ENCODE data around the gene WIPF1. TPM values are rescaled to one million over a fixed set of nuclear protein-coding genes. Genes with fewer than 3 reads are reported as not detected.

WIPF1 gene
- total RNA-seq, 8 experiments from 2014 or later = 3.7 to 14.3 (median 8.0) TPM

GRCh38 chr2:174589334-174589733 lies 8.3 kb downstream of the WIPF1 start:
- in situ Hi-C loops (cut with MboI; ENCODE audit: low pct_unique_long_range_greater_than_20kb in 2 of 9, low sequenced_read_pairs in 9 of 9, unreplicated experiment in 9 of 9) = loop anchor here in 3 of 9 experiments (25.0 kb wide), 2 partner anchors 98 to 398 kb away; no protein-coding TSS in a partner anchor
- ATAC-seq (replicated peaks in 6 of 8) = no peak
- 33 to 100% (median 67%) methylated on average over 1 of the region's 2 CpGs; no CpG with 5 or more reads in 5 of the 10 experiments for WGBS, 10 experiments
- Histone ChIP-seq H3K4me3 (no peak overlapping the region), H3K4me1 (replicated peaks in 1 of 2) (peaks cover 13 to 18% of the 10 kb centered on the region in 2 donors), H3K27ac (no peak overlapping the region)

GRCh38 chr2:174588463-174588862 lies 9.1 kb downstream of the WIPF1 start:
- Histone ChIP-seq H3K27ac (no peak overlapping the region), H3K4me3 (no peak overlapping the region), H3K4me1 (replicated peaks in 1 of 2) (peaks cover 5 to 11% of the 10 kb centered on the region in 2 donors)
- in situ Hi-C loops (cut with MboI; ENCODE audit: low pct_unique_long_range_greater_than_20kb in 2 of 9, low sequenced_read_pairs in 9 of 9, unreplicated experiment in 9 of 9) = loop anchor here in 3 of 9 experiments (25.0 kb wide), 2 partner anchors 99 to 399 kb away; no protein-coding TSS in a partner anchor
- ATAC-seq (replicated peaks in 6 of 8) = peak in 1 of 8 experiments; percentile 36
- 0 to 100% (median 85%) methylated on average over 1 to 2 of the region's 2 CpGs; no CpG with 5 or more reads in 4 of the 10 experiments for WGBS, 10 experiments

- Histone ChIP-seq H3K27ac (no peak overlapping the region), H3K4me1 (replicated peaks in 1 of 2) (peaks cover 0 to 7% of the 10 kb centered on the region in 2 donors), H3K4me3 (no peak overlapping the region)
- in situ Hi-C loops (cut with MboI; ENCODE audit: low pct_unique_long_range_greater_than_20kb in 2 of 9, low sequenced_read_pairs in 9 of 9, unreplicated experiment in 9 of 9) = loop anchor here in 3 of 9 experiments (25.0 kb wide), 2 partner anchors 100 to 400 kb away; no protein-coding TSS in a partner anchor
- 51 to 100% (median 88%) methylated on average over 2 to 4 of the region's 4 CpGs; no CpG with 5 or more reads in 3 of the 10 experiments for WGBS, 10 experiments
- peak in 1 of 8 experiments; percentile 36 for ATAC-seq (replicated peaks in 6 of 8)
These were observed 10.0 kb downstream of the WIPF1 start for GRCh38 chr2:174587579-174587978.

- no peak overlapping the region for H3K4me3 ChIP-seq
- in situ Hi-C loops (cut with MboI; ENCODE audit: low pct_unique_long_range_greater_than_20kb in 2 of 9, low sequenced_read_pairs in 9 of 9, unreplicated experiment in 9 of 9) = loop anchor here in 3 of 9 experiments (25.0 kb wide), 2 partner anchors 101 to 401 kb away; no protein-coding TSS in a partner anchor
- peaks cover 0 to 7% of the 10 kb centered on the region in 2 donors for H3K4me1 ChIP-seq (replicated peaks in 1 of 2)
- H3K27ac ChIP-seq = no peak overlapping the region
- WGBS, 10 experiments = 60 to 88% (median 81%) methylated on average over 2 to 8 of the region's 12 CpGs
- peak in 2 of 8 experiments; percentile 19 to 68 for ATAC-seq (replicated peaks in 6 of 8)
These were observed 10.9 kb downstream of the WIPF1 start for GRCh38 chr2:174586418-174587295.

- 47 to 80% (median 69%) methylated on average over 1 to 8 of the region's 9 CpGs; no CpG with 5 or more reads in 3 of the 10 experiments for WGBS, 10 experiments
- H3K27ac ChIP-seq = no peak overlapping the region
- peak in 4 of 8 experiments; percentile 30 to 72 (median 58) for ATAC-seq (replicated peaks in 6 of 8)
These were observed 11.8 kb downstream of the WIPF1 start for GRCh38 chr2:174585657-174586252.

GRCh38 chr2:174585146-174585545 lies 12.5 kb downstream of the WIPF1 start:
- in situ Hi-C loops (cut with MboI; ENCODE audit: low pct_unique_long_range_greater_than_20kb in 2 of 9, low sequenced_read_pairs in 9 of 9, unreplicated experiment in 9 of 9) = loop anchor here in 3 of 9 experiments (25.0 kb wide), 2 partner anchors 102 to 402 kb away; no protein-coding TSS in a partner anchor
- no peak overlapping the region for H3K27ac ChIP-seq
- 63 to 100% (median 77%) methylated on average over 1 to 5 of the region's 10 CpGs; no CpG with 5 or more reads in 5 of the 10 experiments for WGBS, 10 experiments
- H3K4me3 ChIP-seq = no peak overlapping the region
- peak in 3 of 8 experiments; percentile 57 to 80 (median 66) for ATAC-seq (replicated peaks in 6 of 8)
- peaks cover 0 to 7% of the 10 kb centered on the region in 2 donors for H3K4me1 ChIP-seq (replicated peaks in 1 of 2)

More at GRCh38 chr2:174585657-174586252, 11.8 kb downstream of the WIPF1 start:
- H3K4me3 ChIP-seq = no peak overlapping the region
- peaks cover 0 to 7% of the 10 kb centered on the region in 2 donors for H3K4me1 ChIP-seq (replicated peaks in 1 of 2)
- in situ Hi-C loops (cut with MboI; ENCODE audit: low pct_unique_long_range_greater_than_20kb in 2 of 9, low sequenced_read_pairs in 9 of 9, unreplicated experiment in 9 of 9) = loop anchor here in 3 of 9 experiments (25.0 kb wide), 2 partner anchors 102 to 402 kb away; no protein-coding TSS in a partner anchor

- Histone ChIP-seq H3K27ac (no peak overlapping the region), H3K4me3 (no peak overlapping the region), H3K4me1 (replicated peaks in 1 of 2) (peaks cover 0 to 7% of the 10 kb centered on the region in 2 donors)
- ATAC-seq (replicated peaks in 6 of 8) = no peak
- in situ Hi-C loops (cut with MboI; ENCODE audit: low pct_unique_long_range_greater_than_20kb in 2 of 9, low sequenced_read_pairs in 9 of 9, unreplicated experiment in 9 of 9) = loop anchor here in 3 of 9 experiments (25.0 kb wide), 2 partner anchors 106 to 406 kb away; no protein-coding TSS in a partner anchor
- 55 to 100% (median 77%) methylated on average over 1 to 6 of the region's 6 CpGs for WGBS, 10 experiments
These were observed 16.1 kb downstream of the WIPF1 start for GRCh38 chr2:174581491-174581890.

GRCh38 chr2:174580951-174581350 lies 16.7 kb downstream of the WIPF1 start:
- no peak overlapping the region for H3K4me3 ChIP-seq
- peaks cover 0 to 5% of the 10 kb centered on the region in 2 donors for H3K4me1 ChIP-seq (replicated peaks in 1 of 2)
- no peak overlapping the region for H3K27ac ChIP-seq
- 60 to 100% (median 98%) methylated on average over 1 to 2 of the region's 2 CpGs for WGBS, 10 experiments
- in situ Hi-C loops (cut with MboI; ENCODE audit: low pct_unique_long_range_greater_than_20kb in 2 of 9, low sequenced_read_pairs in 9 of 9, unreplicated experiment in 9 of 9) = loop anchor here in 3 of 9 experiments (25.0 kb wide), 2 partner anchors 106 to 406 kb away; no protein-coding TSS in a partner anchor
- ATAC-seq (replicated peaks in 6 of 8) = no peak

- Histone ChIP-seq H3K4me1 (replicated peaks in 1 of 2) (no peaks in the 10 kb centered on the region), H3K27ac (no peak overlapping the region), H3K4me3 (no peak overlapping the region)
- peak in 3 of 8 experiments; percentile 69 to 90 (median 75) for ATAC-seq (replicated peaks in 6 of 8)
- in situ Hi-C loops (cut with MboI; ENCODE audit: low pct_unique_long_range_greater_than_20kb in 2 of 9, low sequenced_read_pairs in 9 of 9, unreplicated experiment in 9 of 9) = loop anchor here in 3 of 9 experiments (10.0 to 25.0 kb wide), 3 partner anchors 107 to 409 kb away; no protein-coding TSS in a partner anchor
These were observed 19.5 kb downstream of the WIPF1 start for GRCh38 chr2:174577967-174578589.

GRCh38 chr2:174575124-174575776 lies 22.4 kb downstream of the WIPF1 start:
- Histone ChIP-seq H3K4me3 (no peak overlapping the region), H3K4me1 (replicated peaks in 1 of 2) (no peaks in the 10 kb centered on the region), H3K27ac (no peak overlapping the region)
- no peak for ATAC-seq (replicated peaks in 6 of 8)
- in situ Hi-C loops (cut with MboI; ENCODE audit: low pct_unique_long_range_greater_than_20kb in 2 of 9, low sequenced_read_pairs in 9 of 9, unreplicated experiment in 9 of 9) = loop anchor here in 3 of 9 experiments (10.0 to 25.0 kb wide), 3 partner anchors 110 to 412 kb away; no protein-coding TSS in a partner anchor
- WGBS, 10 experiments = 20 to 100% (median 88%) methylated on average over 1 to 11 of the region's 16 CpGs; no CpG with 5 or more reads in 2 of the 10 experiments

- Histone ChIP-seq H3K4me3 (no peak overlapping the region), H3K27ac (no peak overlapping the region), H3K4me1 (replicated peaks in 1 of 2) (no peaks in the 10 kb centered on the region)
- in situ Hi-C loops (cut with MboI; ENCODE audit: low pct_unique_long_range_greater_than_20kb in 2 of 9, low sequenced_read_pairs in 9 of 9, unreplicated experiment in 9 of 9) = loop anchor here in 3 of 9 experiments (10.0 to 25.0 kb wide), 3 partner anchors 110 to 413 kb away; no protein-coding TSS in a partner anchor
- WGBS, 10 experiments = 0 to 80% (median 71%) methylated on average over 1 to 2 of the region's 2 CpGs; no CpG with 5 or more reads in 4 of the 10 experiments
- no peak for ATAC-seq (replicated peaks in 6 of 8)
These were observed 22.9 kb downstream of the WIPF1 start for GRCh38 chr2:174574657-174575056.

All from motor neuron (in vitro differentiated cells).